ENCODE measurements around the gene AGPAT2. TPM values are rescaled to one million over a fixed set of nuclear protein-coding genes. Genes with fewer than 3 reads are reported as not detected.

Gene AGPAT2
- total RNA-seq, 4 donors from 2014 or later, result 28.8 to 43.6 (median 38.4) TPM

DNA sequence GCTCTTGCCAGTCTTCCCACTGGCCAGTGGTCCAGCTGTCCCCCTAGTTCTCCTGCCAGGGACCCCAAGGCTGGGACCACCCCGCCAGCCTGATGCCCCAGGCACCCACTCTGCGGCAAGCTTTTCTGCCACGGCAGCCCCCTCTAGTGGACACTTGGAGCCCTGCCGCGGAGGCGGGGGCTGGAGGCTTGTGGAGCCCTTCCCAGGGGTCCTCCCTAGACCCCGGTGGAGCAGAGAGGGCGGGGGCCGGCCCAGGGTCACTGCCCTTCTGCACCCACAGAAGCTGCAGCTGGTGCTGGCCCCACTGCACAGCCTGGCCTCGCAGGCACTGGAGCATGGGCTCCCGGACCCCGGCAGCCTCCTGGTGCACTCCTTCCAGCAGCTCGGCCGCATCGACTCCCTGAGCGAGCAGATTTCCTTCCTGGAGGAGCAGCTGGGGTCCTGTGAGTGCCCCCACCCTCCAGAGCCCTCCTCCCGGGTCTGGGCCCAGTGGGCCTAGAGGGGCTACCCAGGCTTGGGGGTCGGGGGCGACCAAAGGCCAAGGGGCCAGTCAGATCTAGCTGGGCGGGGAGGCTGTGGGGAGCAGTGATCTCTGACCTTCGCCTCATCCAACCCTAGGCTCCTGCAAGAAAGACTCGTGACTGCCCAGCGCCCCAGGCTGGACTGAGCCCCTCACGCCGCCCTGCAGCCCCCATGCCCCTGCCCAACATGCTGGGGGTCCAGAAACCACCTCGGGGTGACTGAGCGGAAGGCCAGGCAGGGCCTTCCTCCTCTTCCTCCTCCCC lies 15.4 kb downstream of the AGPAT2 start:
- no peak for TF ChIP-seq EP300 (IDR thresholded peaks at IDR 0.05)
- TF ChIP-seq, protein P1, sequence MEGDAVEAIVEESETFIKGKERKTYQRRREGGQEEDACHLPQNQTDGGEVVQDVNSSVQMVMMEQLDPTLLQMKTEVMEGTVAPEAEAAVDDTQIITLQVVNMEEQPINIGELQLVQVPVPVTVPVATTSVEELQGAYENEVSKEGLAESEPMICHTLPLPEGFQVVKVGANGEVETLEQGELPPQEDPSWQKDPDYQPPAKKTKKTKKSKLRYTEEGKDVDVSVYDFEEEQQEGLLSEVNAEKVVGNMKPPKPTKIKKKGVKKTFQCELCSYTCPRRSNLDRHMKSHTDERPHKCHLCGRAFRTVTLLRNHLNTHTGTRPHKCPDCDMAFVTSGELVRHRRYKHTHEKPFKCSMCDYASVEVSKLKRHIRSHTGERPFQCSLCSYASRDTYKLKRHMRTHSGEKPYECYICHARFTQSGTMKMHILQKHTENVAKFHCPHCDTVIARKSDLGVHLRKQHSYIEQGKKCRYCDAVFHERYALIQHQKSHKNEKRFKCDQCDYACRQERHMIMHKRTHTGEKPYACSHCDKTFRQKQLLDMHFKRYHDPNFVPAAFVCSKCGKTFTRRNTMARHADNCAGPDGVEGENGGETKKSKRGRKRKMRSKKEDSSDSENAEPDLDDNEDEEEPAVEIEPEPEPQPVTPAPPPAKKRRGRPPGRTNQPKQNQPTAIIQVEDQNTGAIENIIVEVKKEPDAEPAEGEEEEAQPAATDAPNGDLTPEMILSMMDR (IDR thresholded peaks at IDR 0.05), result peak in 3 of 4 experiments; percentile 54 to 86 (median 69)
- Histone ChIP-seq H3K4me3 (no peak overlapping the region), H3K36me3 (peaks cover 0 to 43% of the 10 kb centered on the region in 2 donors), H3K27ac (peak overlapping the region in 3 of 4 donors; percentile 10 to 27 (median 14)), H3K9me3 (no peaks in the 10 kb centered on the region), H3K4me1 (peaks cover 0 to 8% (median 5%) of the 10 kb centered on the region in 3 donors), H3K27me3 (peaks cover 40% of the 10 kb centered on the region)
- ATAC-seq, result no peak
- 60% methylated on average over 1 of the region's 27 CpGs; no CpG with 5 or more reads in 1 of the 2 donors for WGBS, 2 donors (ENCODE audit: low coverage in 1 of 2)

DNA sequence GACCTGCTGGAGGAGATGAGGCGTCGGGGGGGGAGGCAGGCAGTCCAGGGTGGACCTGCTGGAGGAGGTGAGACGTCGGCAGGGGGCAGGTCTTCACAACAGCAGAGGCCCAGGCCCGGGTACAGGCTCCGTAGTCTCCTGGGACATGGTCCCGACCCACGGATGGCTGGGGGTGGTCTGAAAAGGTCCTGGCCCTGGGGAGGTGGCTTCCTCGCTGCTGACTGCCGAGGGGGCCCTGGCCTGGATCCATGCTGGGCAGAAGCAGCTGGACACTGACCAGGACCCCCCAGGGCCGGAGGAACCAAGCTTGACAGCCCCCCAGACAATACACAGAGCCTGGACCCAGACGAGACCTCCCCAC lies 16.0 kb downstream of the AGPAT2 start:
- ATAC-seq, result no peak
- Histone ChIP-seq H3K9me3 (no peaks in the 10 kb centered on the region), H3K4me1 (peaks cover 0 to 14% (median 5%) of the 10 kb centered on the region in 3 donors), H3K36me3 (peaks cover 0 to 37% of the 10 kb centered on the region in 2 donors), H3K27me3 (peaks cover 46% of the 10 kb centered on the region), H3K4me3 (no peak overlapping the region), H3K27ac (no peak overlapping the region)
- WGBS, 2 donors (ENCODE audit: low coverage in 1 of 2), result no CpG with 5 or more reads among the region's 12 CpGs
- TF ChIP-seq, protein P1 (IDR thresholded peaks at IDR 0.05), result no peak
- TF ChIP-seq EP300 (IDR thresholded peaks at IDR 0.05) (no peak), POLR2A (IDR thresholded peaks at IDR 0.05) (no peak), POLR2AphosphoS5 (IDR thresholded peaks at IDR 0.05) (no peak)

DNA sequence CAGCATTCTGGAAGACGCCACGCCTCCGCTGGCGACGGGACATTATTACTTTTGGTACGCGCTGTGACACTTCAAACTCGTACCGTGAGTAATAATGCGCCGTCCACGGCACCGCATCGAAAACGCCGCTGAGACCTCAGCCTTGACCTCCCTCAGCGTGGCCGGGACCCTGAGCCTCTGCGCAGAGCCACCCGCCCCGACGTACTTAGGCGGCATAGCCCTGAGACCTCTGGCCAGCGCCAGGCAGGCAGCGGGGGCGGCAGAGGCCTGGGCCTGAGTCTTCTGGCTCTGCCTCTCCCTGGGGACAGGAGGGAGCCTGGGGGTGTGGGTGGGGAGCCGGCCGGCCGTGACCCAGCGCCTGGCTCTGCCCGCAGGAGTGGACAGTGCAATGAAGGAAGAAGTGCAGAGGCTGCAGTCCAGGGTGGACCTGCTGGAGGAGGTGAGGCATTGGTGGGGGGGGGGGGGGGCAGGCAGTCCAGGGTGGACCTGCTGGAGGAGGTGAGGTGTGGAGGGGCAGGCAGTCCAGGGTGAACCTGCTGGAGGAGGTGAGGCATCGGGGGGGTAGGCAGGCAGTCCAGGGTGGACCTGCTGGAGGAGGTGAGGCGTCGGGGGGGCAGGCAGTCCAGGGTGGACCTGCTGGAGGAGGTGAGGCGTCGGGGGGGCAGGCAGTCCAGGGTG lies 16.5 kb downstream of the AGPAT2 start:
- TF ChIP-seq POLR2A (IDR thresholded peaks at IDR 0.05) (no peak), POLR2AphosphoS5 (IDR thresholded peaks at IDR 0.05) (no peak), EP300 (IDR thresholded peaks at IDR 0.05) (no peak)
- TF ChIP-seq, protein P1 (IDR thresholded peaks at IDR 0.05), result no peak
- ATAC-seq, result no peak
- Histone ChIP-seq H3K9me3 (no peaks in the 10 kb centered on the region), H3K4me1 (peaks cover 0 to 17% (median 5%) of the 10 kb centered on the region in 3 donors), H3K27me3 (peaks cover 50% of the 10 kb centered on the region), H3K4me3 (peak overlapping the region in 1 of 2 donors; percentile 57), H3K36me3 (peaks cover 0 to 32% of the 10 kb centered on the region in 2 donors), H3K27ac (peak overlapping the region in 1 of 4 donors; percentile 19)
- no CpG with 5 or more reads among the region's 36 CpGs for WGBS, 2 donors (ENCODE audit: low coverage in 1 of 2)

DNA sequence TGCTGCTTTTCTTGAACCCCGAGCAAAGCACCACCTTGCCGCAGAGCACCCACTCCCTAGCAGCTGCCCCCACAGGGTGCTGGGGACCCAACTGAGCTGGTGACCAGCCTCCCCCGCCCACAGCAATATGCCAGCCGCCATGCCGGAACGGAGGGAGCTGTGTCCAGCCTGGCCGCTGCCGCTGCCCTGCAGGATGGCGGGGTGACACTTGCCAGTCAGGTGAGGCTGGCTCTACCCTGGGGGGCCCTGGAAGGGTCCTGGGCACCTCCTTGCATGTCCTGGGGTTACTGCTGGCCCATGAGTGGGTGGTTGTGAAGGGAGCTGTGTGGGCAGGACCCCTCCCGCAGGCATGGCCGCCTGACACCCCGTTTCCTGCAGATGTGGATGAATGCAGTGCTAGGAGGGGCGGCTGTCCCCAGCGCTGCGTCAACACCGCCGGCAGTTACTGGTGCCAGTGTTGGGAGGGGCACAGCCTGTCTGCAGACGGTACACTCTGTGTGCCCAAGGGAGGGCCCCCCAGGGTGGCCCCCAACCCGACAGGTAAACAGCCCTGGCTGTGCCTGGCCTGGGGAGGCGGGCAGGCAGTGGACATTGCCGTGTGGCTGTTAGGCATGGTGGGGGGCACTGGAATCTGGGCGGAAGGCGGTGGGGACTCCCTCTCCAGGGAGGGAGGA lies 17.3 kb downstream of the AGPAT2 start:
- no peaks in the 10 kb centered on the region for H3K9me3 ChIP-seq
- H3K4me1 ChIP-seq, result peaks cover 0 to 23% (median 10%) of the 10 kb centered on the region in 3 donors
- peak overlapping the region in 2 of 4 donors; percentile 12 to 54 for H3K27ac ChIP-seq
- WGBS, 2 donors (ENCODE audit: low coverage in 1 of 2), result no CpG with 5 or more reads among the region's 23 CpGs
- no peak for ATAC-seq
- peaks cover 56% of the 10 kb centered on the region for H3K27me3 ChIP-seq
- peaks cover 0 to 25% of the 10 kb centered on the region in 2 donors for H3K36me3 ChIP-seq
- TF ChIP-seq EP300 (IDR thresholded peaks at IDR 0.05) (no peak), POLR2AphosphoS5 (IDR thresholded peaks at IDR 0.05) (no peak)
- TF ChIP-seq, protein P1 (IDR thresholded peaks at IDR 0.05), result no peak
- H3K4me3 ChIP-seq, result peak overlapping the region in 1 of 2 donors; percentile 57

Measured in gastroesophageal sphincter (tissue), 4 donors.